Esophagus (tissue), 2 donors: ENCODE measurements around the gene MIAT. TPM values are rescaled to one million over a fixed set of nuclear protein-coding genes. Genes with fewer than 3 reads are reported as not detected.
A peak's percentile ranks its signal among the peaks of the same experiment; 100 is the strongest.
"Not testable (repeated sequence)": the region's sequence is repeated elsewhere in the genome, so short reads cannot be mapped to it uniquely, and the experiment has no call there.

Experiments used
- H3K27ac ChIP-seq, 2 donors: one replicate each; pipeline ENCODE4 v1.5.1; 2013; ENCODE audit warnings: low read depth in 2 of 2, mild to moderate bottlenecking in 2 of 2, inconsistent platforms in 1 of 2, low read length in 1 of 2, moderate library complexity in 1 of 2
- H3K27me3 ChIP-seq, 2 donors: one replicate each; pipeline ENCODE4 v1.6.1; 2013; ENCODE audit warnings: low read length in 2 of 2, control low read depth in 1 of 2, mild to moderate bottlenecking in 1 of 2; ENCODE audit not compliant: insufficient read depth in 2 of 2, control insufficient read depth in 1 of 2
- H3K36me3 ChIP-seq, 2 donors: one replicate each; pipeline ENCODE4 v1.6.1; 2013; ENCODE audit warnings: low read length in 1 of 2; ENCODE audit not compliant: control insufficient read depth in 2 of 2, insufficient read depth in 2 of 2
- H3K4me1 ChIP-seq, 2 donors: one replicate each; pipeline ENCODE4 v1.6.1; 2013; ENCODE audit warnings: low read length in 1 of 2; ENCODE audit not compliant: control insufficient read depth in 2 of 2, insufficient read depth in 2 of 2
- H3K4me3 ChIP-seq, 2 donors: one replicate each; pipeline ENCODE4 v1.5.1; 2013; ENCODE audit warnings: low read length in 2 of 2, mild to moderate bottlenecking in 2 of 2, low read depth in 1 of 2, moderate library complexity in 1 of 2
- H3K9me3 ChIP-seq, 2 donors: one replicate each; pipeline ENCODE4 v1.6.1; 2013; ENCODE audit warnings: mild to moderate bottlenecking in 2 of 2, low read depth in 1 of 2, low read length in 1 of 2, moderate library complexity in 1 of 2; ENCODE audit not compliant: control insufficient read depth in 2 of 2, insufficient read depth in 1 of 2
- WGBS, 2 donors: extraction: QIAGEN DNeasy Blood & Tissue Kit; methylation state at CpG; one replicate each; pipeline ENCODE4 v1.1.7; 2013; 5-methylcytosine and 5-hydroxymethylcytosine counted together
- polyA plus RNA-seq, 2 donors: library from polyadenylated mRNA; stranded (reverse); fragments of 200-250 nt; gene quantifications; one replicate each; pipeline ENCODE4 v1.2.3, GENCODE V29; 2013
- donor health status: healthy with polysubstance abuse.
- donor health status: Bipolar disorder and iron deficiency.

The MIAT gene
- under 1 TPM; 0.49 to 0.55 TPM for polyA plus RNA-seq

GRCh38 chr22:26656891-26657851 is at the start of gene MIAT:
Gene MIAT (plus strand): TSS chr22:26657588.
- no peaks in the 10 kb centered on the region for H3K9me3 ChIP-seq
- 2 to 3% methylated on average over 61 to 62 of the region's 62 CpGs for WGBS, 2 donors
- H3K27me3 ChIP-seq: no peaks in the 10 kb centered on the region
- no peaks in the 10 kb centered on the region for H3K36me3 ChIP-seq
- H3K27ac ChIP-seq: peak within 1 kb of the TSS in 1 of 2 donors; percentile 6
- peak within 1 kb of the TSS; percentile 16 to 31 for H3K4me3 ChIP-seq
- peaks cover 2 to 13% of the 10 kb centered on the region in 2 donors for H3K4me1 ChIP-seq

- H3K4me1 ChIP-seq: no peaks in the 10 kb centered on the region
- H3K9me3 ChIP-seq: no peaks in the 10 kb centered on the region
- no peak overlapping the region for H3K27ac ChIP-seq
- H3K36me3 ChIP-seq: no peaks in the 10 kb centered on the region
- no peak overlapping the region for H3K4me3 ChIP-seq
- H3K27me3 ChIP-seq: no peaks in the 10 kb centered on the region
- WGBS, 2 donors: 40 to 49% methylated on average over 2 of the region's 2 CpGs
Observed at GRCh38 chr22:26608129-26608528, 49.3 kb upstream of the MIAT start.

- Histone ChIP-seq H3K4me3 (no peak overlapping the region), H3K9me3 (no peaks in the 10 kb centered on the region), H3K27me3 (no peaks in the 10 kb centered on the region), H3K36me3 (no peaks in the 10 kb centered on the region), H3K27ac (no peak overlapping the region), H3K4me1 (no peaks in the 10 kb centered on the region)
- WGBS, 2 donors: 86 to 87% methylated on average over 2 of the region's 2 CpGs
Observed at GRCh38 chr22:26609287-26609686, 48.1 kb upstream of the MIAT start.

DNA sequence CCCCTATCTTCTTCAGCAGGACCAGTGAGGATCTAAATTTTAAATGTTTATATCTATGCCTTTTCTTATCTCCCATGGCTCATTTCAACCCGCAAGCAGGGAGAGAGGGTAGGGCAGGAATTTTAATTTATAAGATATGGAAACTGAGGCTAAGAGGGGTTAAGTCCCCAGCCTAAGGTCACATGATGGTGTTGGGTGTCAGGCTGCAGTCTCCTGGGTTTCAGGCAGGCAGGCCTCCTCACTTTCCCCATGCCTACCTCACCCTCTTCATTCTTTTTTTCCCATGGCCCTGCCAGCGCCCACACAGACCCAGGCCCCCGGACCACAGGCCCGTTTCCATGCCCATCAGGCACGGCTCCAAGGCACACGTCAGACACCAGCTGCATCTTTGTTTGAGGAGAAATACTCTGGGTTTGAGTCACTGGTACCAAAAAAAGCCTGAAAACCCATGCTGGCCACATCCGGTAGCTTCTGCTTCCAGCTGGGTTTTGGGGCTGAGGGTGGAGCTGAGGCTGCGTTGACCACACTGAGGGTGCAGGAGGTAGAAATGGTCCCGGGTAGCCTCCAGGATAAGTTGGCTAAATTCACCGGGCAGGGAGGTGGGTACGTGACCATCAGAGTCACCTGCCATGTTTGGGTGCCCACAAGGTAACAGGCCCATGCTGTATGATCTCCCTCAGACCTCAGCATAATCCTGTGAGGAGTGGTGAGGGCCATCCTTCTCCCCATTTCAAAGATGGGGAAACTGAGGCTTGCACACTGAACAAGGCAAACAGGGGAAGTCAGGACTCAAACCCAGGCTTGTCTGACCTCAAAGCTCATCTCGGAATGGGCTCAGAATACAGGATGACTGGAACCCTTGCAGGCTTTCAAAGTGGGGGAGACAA is 47.1 kb upstream of the MIAT start:
- Histone ChIP-seq H3K4me1 (no peaks in the 10 kb centered on the region), H3K36me3 (no peaks in the 10 kb centered on the region), H3K4me3 (no peak overlapping the region), H3K27me3 (no peaks in the 10 kb centered on the region), H3K9me3 (no peaks in the 10 kb centered on the region), H3K27ac (no peak overlapping the region)
- WGBS, 2 donors: 65 to 66% methylated on average over 12 of the region's 12 CpGs

DNA sequence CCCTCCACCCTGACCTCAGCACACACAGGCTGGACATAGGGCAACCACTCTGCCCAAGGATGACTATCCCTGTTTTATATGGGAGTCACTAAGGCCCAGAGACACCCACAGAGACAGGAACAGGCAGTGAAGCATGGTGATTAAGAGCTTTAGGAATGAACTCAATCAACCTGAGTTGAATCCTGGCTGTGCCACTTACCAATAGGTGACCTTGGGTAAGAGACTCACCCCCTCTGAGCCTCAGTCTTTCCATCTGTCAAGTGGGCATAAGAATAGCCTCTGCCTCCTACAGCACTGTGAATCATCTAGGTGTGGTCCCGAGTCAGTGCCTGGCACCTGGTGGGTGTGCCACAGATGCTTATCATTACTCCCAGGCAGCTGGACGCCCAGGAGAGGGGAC is 46.4 kb upstream of the MIAT start:
- Histone ChIP-seq H3K9me3 (no peaks in the 10 kb centered on the region), H3K27ac (no peak overlapping the region), H3K36me3 (no peaks in the 10 kb centered on the region), H3K4me3 (no peak overlapping the region), H3K27me3 (no peaks in the 10 kb centered on the region), H3K4me1 (no peaks in the 10 kb centered on the region)
- WGBS, 2 donors: 67 to 73% methylated on average over 2 of the region's 2 CpGs

DNA sequence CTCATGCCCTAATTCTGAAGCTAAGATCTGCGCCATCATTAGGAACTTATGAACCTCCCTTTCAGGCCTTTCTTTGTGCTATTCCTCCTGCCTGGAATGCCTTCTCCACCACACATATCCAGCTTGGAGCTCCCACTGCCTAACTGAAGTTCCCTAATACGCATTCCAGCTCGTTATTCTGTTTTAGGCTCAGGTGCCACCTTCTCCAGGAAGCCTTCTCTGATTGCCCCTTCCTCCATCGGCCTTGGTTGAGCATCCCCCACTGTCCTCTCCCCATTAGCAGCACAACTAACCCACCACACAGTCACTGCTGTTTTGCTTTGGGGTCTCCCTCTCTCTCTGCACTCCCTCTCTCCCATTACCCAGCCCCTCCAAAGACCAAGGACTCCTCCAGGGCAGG is 44.7 kb upstream of the MIAT start:
- no peak overlapping the region for H3K4me3 ChIP-seq
- H3K27ac ChIP-seq: no peak overlapping the region
- no peaks in the 10 kb centered on the region for H3K4me1 ChIP-seq
- no peaks in the 10 kb centered on the region for H3K9me3 ChIP-seq
- no peaks in the 10 kb centered on the region for H3K36me3 ChIP-seq
- 87% methylated on average over 4 of the region's 4 CpGs for WGBS, 2 donors
- no peaks in the 10 kb centered on the region for H3K27me3 ChIP-seq

- WGBS, 2 donors: 26 to 32% methylated on average over 10 of the region's 10 CpGs
- not testable (repeated sequence) for H3K4me3 ChIP-seq, H3K36me3 ChIP-seq, H3K4me1 ChIP-seq, H3K27ac ChIP-seq, H3K9me3 ChIP-seq, H3K27me3 ChIP-seq
Observed at GRCh38 chr22:26613753-26614152, 43.6 kb upstream of the MIAT start.

DNA sequence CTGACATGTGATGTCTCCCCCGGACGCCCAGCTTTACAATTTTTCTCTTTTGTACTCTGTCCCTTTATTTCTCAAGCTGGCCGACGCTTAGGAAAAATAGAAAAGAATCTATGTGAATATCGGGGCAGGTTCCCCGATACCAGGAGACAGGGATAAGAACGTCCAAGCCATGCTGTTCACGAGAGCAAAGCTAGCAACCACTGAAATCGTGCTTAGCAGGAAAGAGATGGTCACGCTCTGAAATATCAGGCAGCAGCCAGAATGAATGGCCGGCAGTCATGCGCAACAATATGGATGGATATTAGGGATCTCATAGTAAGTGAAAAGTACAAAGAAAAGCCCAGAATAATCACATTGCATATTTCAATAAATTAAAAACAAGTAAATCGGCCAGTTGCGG is 43.1 kb upstream of the MIAT start:
- H3K4me3 ChIP-seq: no peak overlapping the region
- WGBS, 2 donors: 49 to 54% methylated on average over 14 of the region's 14 CpGs
- H3K4me1 ChIP-seq: no peaks in the 10 kb centered on the region
- H3K27me3 ChIP-seq: no peaks in the 10 kb centered on the region
- no peaks in the 10 kb centered on the region for H3K36me3 ChIP-seq
- no peaks in the 10 kb centered on the region for H3K9me3 ChIP-seq
- no peak overlapping the region for H3K27ac ChIP-seq

DNA sequence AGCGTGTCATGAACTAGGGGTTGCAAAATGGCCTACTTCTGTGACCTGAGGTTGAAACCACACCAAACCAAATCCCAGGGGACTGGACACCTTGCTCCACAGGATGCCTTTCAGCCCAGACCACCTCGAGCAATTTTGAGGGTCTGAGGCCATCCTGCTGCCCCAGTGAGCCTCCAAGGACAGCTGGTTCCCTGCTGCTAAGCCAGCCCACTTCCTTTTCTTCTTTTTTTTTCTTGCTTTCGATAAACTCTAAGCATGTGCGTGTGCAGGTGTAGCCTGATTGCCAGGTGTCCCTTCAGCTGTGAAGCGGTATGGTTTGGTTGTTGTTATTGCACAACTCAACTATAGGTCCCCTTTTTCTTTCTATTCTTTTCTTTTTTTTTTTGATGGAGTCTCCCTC is 42.2 kb upstream of the MIAT start:
- H3K27me3 ChIP-seq: no peaks in the 10 kb centered on the region
- 40 to 57% methylated on average over 5 of the region's 5 CpGs for WGBS, 2 donors

More for the DNA sequence above, 42.2 kb upstream of the MIAT start:
- no peaks in the 10 kb centered on the region for H3K4me1 ChIP-seq
- H3K36me3 ChIP-seq: no peaks in the 10 kb centered on the region
- H3K4me3 ChIP-seq: no peak overlapping the region
- H3K27ac ChIP-seq: no peak overlapping the region
- H3K9me3 ChIP-seq: no peaks in the 10 kb centered on the region
